ENCODE results near the gene OR8G5. TPM values are rescaled to one million over a fixed set of nuclear protein-coding genes. Genes with fewer than 3 reads are reported as not detected.

The OR8G5 gene
- not detected in 2 replicates for total RNA-seq

GRCh38 chr11:124256076-124256475, at the start of gene OR8G5:
Gene OR8G5, plus strand, starts transcription at chr11:124256376. Its CDS starts 8,556 bp downstream, at chr11:124264932.

GRCh38 chr11:124240621-124241397, 15.4 kb upstream of the OR8G5 start, which contains the start of gene OR8G1:
Gene OR8G1, plus strand, starts transcription at chr11:124241095. Its CDS starts 8,581 bp downstream, at chr11:124249676.

GRCh38 chr11:124313849-124314248, 57.7 kb downstream of the OR8G5 start, which contains the start of gene OR8D1:
Gene OR8D1, minus strand, starts transcription at chr11:124313949. Its CDS starts 3,183 bp downstream, at chr11:124310766.

Other genes starting within 250 kb of the OR8G5 start
- 0.13 TPM in 1 of 2 replicates, not detected in the other for gene OR10G4, start 243.4 kb upstream of the OR8G5 start, total RNA-seq
- gene OR10G9, start 233.4 kb upstream of the OR8G5 start, total RNA-seq = 0.14 TPM in 1 of 2 replicates, not detected in the other
- not detected in 2 replicates for gene OR10G8, start 229.6 kb upstream of the OR8G5 start, total RNA-seq
- not detected in 2 replicates for gene OR10G7, start 215.1 kb upstream of the OR8G5 start, total RNA-seq
- gene VWA5A, start 140.9 kb upstream of the OR8G5 start, total RNA-seq = 14.9 and 18.2 TPM in 2 replicates
- under 0.01 TPM in 1 of 2 replicates, not detected in the other for gene OR10D3, start 73.0 kb upstream of the OR8G5 start, total RNA-seq
- gene OR8G1, start 15.3 kb upstream of the OR8G5 start, total RNA-seq = not detected in 2 replicates
- not detected in 2 replicates for gene OR8D1, start 57.6 kb downstream of the OR8G5 start, total RNA-seq
- not detected in 2 replicates for gene OR8D2, start 63.8 kb downstream of the OR8G5 start, total RNA-seq
- gene OR8B2, start 128.1 kb downstream of the OR8G5 start, total RNA-seq = not detected in 2 replicates
- gene OR8B3, start 142.6 kb downstream of the OR8G5 start, total RNA-seq = not detected in 2 replicates
- not detected in 2 replicates for gene OR8B4, start 168.5 kb downstream of the OR8G5 start, total RNA-seq
- not detected in 2 replicates for gene OR8B8, start 189.3 kb downstream of the OR8G5 start, total RNA-seq

All from thoracic aorta endothelial cell (primary cell).